GM19397 (cell line): ENCODE measurements around the gene IL3RA.
A peak's percentile ranks its signal among the peaks of the same experiment; 100 is the strongest.
"Not testable (repeated sequence)": the region's sequence is repeated elsewhere in the genome, so short reads cannot be mapped to it uniquely, and the experiment has no call there.

Experiments
- ATAC-seq: cut with Tn5 transposase; IDR thresholded peaks from one replicate; pipeline ENCODE4 v1.9.1; 2021; ENCODE audit warnings: mild to moderate bottlenecking, moderate library complexity; ENCODE audit not compliant: unreplicated experiment

The IL3RA gene

GRCh38 chrX:1336331-1336943 lies at the start of gene IL3RA:
IL3RA (plus strand) TSS chrX:1336785; CDS start chrX:1341766, 4,981 bp downstream.
- peak; percentile 52 for ATAC-seq

DNA sequence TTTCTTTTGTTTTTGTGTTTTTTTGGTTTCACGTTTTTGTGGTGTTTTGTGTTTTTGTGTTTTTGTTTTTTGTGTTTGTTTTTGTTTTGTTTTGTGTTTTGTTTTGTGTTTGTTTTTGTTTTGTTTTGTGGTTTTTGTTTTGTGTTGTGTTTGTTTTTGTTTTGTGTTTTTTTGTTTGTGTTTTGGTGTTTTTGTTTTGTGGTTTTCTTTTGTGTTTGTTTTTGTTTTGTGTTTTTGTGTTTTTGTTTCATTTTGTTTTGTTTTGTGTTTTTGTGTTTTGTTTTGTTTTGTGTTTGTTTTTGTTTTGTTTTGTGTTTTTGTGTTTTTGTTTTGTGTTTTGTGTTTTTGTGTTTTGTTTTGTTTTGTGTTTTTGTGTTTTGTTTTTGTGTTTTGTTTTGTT lies 47.0 kb upstream of the IL3RA start:
- ATAC-seq, result no peak

DNA sequence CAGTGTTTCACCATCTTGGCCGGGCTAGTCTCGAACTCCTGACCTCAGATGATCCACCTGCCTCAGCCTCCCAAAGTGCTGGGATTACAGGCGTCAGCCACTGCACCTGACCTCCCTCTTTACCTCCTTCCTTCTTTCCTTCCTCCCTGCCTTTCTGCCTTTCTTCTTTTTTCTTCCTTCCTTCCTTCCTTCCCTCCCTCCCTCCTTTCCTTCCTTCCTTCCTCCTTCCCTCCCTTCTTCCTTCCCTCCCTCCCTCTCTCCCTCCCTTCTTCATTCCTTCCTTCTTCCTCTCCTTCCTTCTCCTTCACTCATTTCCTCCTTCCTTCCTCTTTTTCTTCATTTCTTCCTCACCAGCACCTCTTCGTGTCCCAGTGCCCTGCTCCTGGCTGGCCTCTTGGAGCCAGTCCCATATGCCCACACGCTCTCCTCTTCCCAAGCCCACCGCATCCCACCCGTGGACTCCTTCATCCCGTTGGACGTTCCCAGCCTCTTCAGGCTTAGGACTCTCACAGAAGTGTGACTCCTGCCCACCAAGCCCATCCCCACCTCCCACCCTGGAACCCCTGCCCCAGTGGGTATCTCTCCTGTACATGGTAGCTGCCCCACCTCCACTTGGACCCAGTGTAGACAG lies 45.4 kb upstream of the IL3RA start:
- no peak for ATAC-seq

DNA sequence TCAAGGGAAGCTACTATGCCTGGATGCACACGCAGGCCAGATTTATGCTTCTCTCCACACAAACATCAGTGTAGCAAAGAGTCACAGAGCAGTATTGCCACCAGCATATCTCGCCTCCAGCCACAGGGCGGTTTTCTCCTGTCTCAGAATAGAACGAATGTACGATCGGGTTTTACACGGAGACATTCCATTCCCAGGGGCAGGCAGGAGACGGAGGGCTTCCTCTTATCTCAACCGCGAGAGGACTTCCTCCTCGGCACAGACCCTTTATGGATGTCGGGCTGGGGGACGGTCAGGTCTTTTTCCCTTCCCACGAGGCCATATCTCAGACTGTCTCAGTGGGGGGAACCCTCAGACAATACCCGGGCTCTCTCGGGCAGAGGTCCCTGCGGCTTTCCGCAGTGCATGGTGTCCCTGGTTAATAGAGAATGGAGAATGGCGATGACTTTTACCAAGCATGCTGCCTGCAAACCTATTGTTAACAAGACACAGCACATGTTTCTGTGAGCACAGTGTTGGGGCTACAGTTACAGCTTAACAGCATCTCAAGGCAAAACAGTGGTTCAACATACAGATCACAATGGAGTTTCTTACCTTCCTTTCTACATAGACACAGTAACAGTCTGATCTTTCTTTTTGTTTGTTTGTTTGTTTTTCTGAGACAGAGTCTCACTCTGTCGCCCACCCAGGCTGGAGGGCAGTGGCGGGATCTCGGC lies 43.9 kb upstream of the IL3RA start:
- no peak for ATAC-seq

DNA sequence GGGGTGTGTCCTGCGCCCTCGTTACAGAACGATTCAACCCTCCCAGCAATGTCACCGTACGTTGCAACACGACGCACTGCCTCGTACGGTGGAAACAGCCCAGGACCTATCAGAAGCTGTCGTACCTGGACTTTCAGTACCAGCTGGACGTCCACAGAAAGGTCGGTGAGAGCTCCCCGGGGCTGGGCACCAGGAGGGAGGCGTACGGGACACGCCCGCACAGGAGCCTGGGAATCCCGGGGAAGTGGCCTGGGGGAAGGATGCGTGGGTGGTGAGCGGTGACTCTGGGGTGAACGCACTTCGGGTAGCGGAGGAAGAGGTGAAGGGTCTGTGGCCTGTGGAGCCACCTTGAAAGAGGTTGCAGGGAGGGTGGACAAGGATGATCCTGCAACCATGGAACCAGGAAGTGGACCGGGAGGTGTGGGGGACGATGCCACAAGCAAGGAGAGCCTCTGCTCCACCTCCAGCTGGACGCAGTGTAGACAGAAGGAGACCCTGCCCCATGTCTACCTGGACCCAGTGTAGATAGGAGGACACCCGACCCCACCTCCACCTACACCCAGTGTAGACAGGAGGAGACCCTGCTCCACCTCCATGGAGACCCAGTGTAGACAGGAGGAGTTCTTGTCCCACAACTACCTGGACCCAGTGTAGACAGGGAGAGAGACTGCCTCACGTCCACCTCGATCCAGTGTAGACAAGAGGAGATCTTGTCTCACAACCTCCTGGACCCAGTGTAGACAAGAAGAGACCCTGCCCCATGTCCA lies 42.1 kb upstream of the IL3RA start:
- no peak for ATAC-seq

GRCh38 chrX:1295550-1295949 lies 41.0 kb upstream of the IL3RA start:
- ATAC-seq, result no peak

GRCh38 chrX:1297591-1297990 lies 39.0 kb upstream of the IL3RA start:
- not testable (repeated sequence) for ATAC-seq

GRCh38 chrX:1300449-1300848 lies 36.1 kb upstream of the IL3RA start:
- no peak for ATAC-seq

- no peak for ATAC-seq
Observed at GRCh38 chrX:1305411-1305810, 31.2 kb upstream of the IL3RA start.

DNA sequence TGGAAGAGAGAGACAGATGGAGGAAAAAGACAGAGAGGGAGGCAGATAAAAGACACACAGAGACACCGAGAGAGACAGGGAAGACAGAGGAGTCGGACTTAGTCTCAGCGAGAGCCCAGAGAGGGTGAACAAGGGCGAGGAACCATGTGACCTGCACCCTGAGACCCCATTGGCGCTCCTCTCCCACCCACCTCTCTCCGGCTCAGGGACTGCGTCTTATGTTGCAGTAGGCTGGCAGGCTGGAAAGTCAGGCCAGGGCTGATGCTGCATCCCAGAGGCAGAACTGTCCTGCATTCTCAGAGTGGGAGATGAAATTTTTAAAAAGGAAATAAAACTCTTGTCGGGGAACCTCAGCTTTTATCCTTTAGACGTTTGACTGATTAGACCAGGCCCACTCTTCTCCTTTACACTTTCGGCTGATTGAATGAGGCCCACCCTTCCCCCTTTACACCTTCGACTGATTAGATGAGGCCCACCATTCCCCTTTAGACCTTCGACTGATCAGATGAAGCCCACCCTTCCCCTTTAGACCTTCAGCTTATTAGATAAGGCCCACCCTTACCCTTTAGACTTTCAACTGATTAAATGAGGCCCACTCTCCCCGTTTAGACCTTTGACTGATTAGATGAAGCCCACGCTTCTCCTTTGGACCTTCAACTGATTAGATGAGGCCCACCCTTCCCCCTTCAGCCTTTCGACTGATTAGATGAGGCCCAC lies 29.5 kb upstream of the IL3RA start:
- ATAC-seq, result no peak

GRCh38 chrX:1307626-1308340 lies 28.8 kb upstream of the IL3RA start:
- ATAC-seq, result no peak

DNA sequence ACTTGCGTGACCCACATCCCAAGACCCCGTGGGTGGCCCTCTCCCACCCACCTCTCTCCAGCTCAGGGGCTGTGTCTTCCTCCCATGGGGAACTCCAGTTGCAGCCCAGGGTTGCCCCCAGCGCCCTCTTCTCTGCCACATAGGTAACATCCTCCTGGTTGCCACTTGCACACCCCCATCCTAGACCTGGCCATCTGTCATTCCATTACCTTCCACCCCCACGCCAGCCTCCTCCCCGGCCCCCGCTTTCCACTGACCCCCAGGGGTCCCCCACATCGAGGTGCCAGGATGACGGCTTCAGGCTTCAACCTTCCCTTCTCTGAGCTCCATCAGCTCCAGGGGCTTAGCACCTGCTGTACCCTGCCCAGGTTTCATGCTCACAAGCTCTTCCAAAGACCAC lies 28.1 kb upstream of the IL3RA start:
- ATAC-seq, result no peak

DNA sequence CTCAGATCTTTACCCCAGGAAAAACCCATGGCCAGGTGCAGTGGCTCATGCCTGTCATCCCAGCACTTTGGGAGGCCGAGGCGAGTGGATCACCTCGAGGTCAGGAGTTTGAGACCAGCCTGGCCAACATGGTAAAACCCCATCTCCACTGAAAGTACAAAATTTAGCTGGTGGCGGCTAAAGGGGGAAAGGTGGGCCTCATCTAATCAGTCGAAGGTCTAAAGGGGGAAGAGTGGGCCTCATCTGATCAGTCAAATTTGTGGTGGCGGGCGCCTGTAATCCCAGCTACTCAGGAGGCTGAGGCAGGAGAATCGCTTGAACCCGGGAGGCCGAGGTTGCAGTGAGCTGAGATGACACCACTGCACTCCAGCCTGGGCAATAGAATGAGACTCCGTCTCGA lies 27.7 kb upstream of the IL3RA start:
- not testable (repeated sequence) for ATAC-seq

DNA sequence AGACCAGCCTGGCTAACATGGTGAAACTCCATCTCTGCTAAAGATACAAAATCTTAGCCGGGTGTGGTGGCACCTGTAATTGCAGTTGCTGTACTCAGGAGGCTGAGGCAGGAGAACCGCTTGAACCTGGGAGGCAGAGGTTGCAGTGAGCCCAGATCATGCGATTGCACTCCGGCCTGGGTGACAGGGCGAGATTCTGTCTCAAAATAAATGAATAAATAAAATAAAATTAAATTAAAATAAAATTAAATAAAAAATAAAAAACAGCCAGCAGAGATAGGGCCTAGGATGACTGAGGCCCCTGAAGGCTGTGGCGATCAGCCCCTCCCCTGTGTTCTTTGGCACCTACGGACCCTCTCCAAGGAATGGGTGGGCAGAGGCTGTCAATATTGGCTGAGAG lies 22.8 kb upstream of the IL3RA start:
- ATAC-seq, result no peak

- no peak for ATAC-seq
Observed at GRCh38 chrX:1316527-1316926, 20.1 kb upstream of the IL3RA start.

GRCh38 chrX:1321674-1322073 lies 14.9 kb upstream of the IL3RA start:
- no peak for ATAC-seq

GRCh38 chrX:1322393-1322792 lies 14.2 kb upstream of the IL3RA start:
- no peak for ATAC-seq

DNA sequence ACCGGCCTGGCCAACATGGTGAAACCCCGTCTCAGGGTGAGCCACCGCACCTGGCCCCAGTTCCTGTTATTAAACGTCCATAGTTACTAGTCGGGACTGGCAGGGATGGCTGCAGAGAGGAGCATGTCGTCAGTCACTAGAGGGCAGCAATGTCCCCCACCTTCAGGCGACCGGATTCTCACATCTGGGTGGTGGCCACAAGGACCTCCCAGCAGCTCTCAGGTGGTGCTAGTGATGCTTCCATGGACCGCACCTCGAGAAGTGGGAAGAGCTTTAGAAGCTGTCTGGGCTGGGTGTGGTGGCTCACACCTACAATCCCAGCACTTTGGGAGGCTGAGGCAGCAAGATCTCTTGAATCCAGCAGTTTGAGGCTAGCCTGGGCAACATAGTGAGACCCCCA lies 13.3 kb upstream of the IL3RA start:
- ATAC-seq, result peak; percentile 65

- ATAC-seq, result no peak
Observed at GRCh38 chrX:1325515-1326116, 11.0 kb upstream of the IL3RA start.
